Measurements from ENCODE around the gene PCYT1A.
A peak's percentile ranks its signal among the peaks of the same experiment; 100 is the strongest.

DNA sequence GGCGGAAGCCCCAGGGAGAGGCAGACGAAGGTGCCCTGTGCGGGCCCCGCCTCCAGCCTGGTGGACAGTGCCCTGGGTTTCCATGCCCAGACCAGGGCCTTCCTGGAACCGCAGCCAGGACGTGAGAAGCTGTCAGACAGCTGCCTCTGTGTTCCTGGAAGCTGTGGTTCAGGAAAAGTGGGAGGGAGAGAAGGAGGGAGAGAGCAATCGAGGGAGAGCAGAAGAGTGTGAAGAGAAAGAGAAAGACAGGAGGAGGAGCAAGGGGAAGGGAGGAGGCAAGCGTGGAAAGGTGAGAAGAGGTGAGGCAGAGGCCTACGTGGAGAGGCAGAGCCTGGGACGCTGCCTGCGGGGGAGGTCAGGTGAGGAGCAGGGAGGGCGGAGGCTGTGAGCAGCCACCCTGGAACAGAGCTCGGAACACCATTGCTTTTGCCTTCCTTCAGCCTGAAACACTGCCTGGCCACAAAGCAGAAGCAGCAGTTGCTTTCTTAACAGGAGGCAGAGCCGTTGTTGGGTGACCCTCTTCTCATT lies 94.9 kb downstream of the PCYT1A start:
- TF ChIP-seq POLR2A (IDR thresholded peaks at IDR 0.05; ENCODE audit: low read length) (peak; percentile 7), GATA1 (IDR thresholded peaks at IDR 0.05; ENCODE audit: low read depth, low read length) (no peak)

All from erythroblast (primary cell).